Right lobe of liver (tissue), 6 donors: ENCODE measurements around the gene SLC9A8. TPM values are rescaled to one million over a fixed set of nuclear protein-coding genes. Genes with fewer than 3 reads are reported as not detected.
"Not testable (repeated sequence)": the region's sequence is repeated elsewhere in the genome, so short reads cannot be mapped to it uniquely, and the experiment has no call there.

ENCODE experiments used
- ATAC-seq, 4 donors: fragments of 200-7000 bp; cut with Tn5 transposase; one replicate each; pipeline ENCODE4 v1.9.1; 2020; ENCODE audit warnings: mild to moderate bottlenecking in 4 of 4, moderate library complexity in 4 of 4
- DNase-seq, 3 donors: peaks; one replicate each; pipeline ENCODE4 v3.0.0-alpha.2; 2020
- H3K27ac ChIP-seq, 3 donors: fragments of 200-600 bp; one replicate each; pipeline ENCODE4 v1.8.0; 2022
- H3K27me3 ChIP-seq, 2 donors: fragments of 200-600 bp; one replicate each; pipeline ENCODE4 v1.8.0; 2022
- H3K36me3 ChIP-seq, 4 donors: fragments of 200-600 bp; sonication (generic) in 1 of 4; one replicate each; pipeline versions ENCODE4 v1.5.1 to v1.8.0; 2017 to 2022; ENCODE audit warnings: control low read depth in 1 of 4
- H3K4me1 ChIP-seq, 4 donors: fragments of 200-600 bp; sonication (generic) in 1 of 4; one replicate each; pipeline versions ENCODE4 v1.5.1 to v1.8.0; 2017 to 2022; ENCODE audit warnings: control low read depth in 1 of 4
- H3K4me3 ChIP-seq, 3 donors: fragments of 200-600 bp; one replicate each; pipeline ENCODE4 v1.8.0; 2022
- H3K9me3 ChIP-seq, 4 donors: fragments of 200-600 bp; sonication (generic) in 1 of 4; one replicate each; pipeline versions ENCODE4 v1.5.1 to v1.8.0; 2017 to 2022; ENCODE audit warnings: control low read depth in 1 of 4
- POLR2A ChIP-seq: fragments of 450-650 bp; IDR thresholded peaks from one replicate; pipeline ENCODE4 v1.6.1; 2017; ENCODE audit warnings: antibody characterized with exemption, mild to moderate bottlenecking
- WGBS: methylation state at CpG from one replicate; pipeline ENCODE4 v1.1.6; 2018; ENCODE audit warnings: low coverage, low lambda C conversion rate; ENCODE audit not compliant: insufficient coverage; ENCODE audit errors: missing lambda C conversion rate; 5-methylcytosine and 5-hydroxymethylcytosine counted together
- intact Hi-C, 2 donors: fragments of 100-400 bp; cut with DNase I; formaldehyde crosslinking; loops; one replicate each; pipeline versions ENCODE4 v1.11.2 to v1.14.1; 2022
- total RNA-seq, 6 experiments: library from RNA; depleted of rRNA in 2 of 6; stranded (reverse); fragments of >200 nt in 2 of 6; fragmentation: NEBNext Ultra II Directional in 3 of 6; extraction: Animal tissue kit (Norgen Biotek cat#: 25700) in 3 of 6; gene quantifications; one replicate each; pipeline versions ENCODE4 v1.1.0 to v1.2.4, GENCODE V29; 2016 to 2023
- TF ChIP-seq, protein P1 (sequence below), 4 donors: fragments of 200-600 bp in 3 of 4; fragments of 450-650 bp in 1 of 4; IDR thresholded peaks; one replicate each; pipeline versions ENCODE4 v1.5.1 to v1.8.0; 2016 to 2022; ENCODE audit warnings: antibody characterized with exemption in 4 of 4, mild to moderate bottlenecking in 2 of 4
- donor health status: DM: no; HTN: yes; CAD: no.
- donor health status: DM: no; HTN: no; CAD: no.
- donor health status: DM: no; HTN: no; CAD: no.
- donor health status: DM: no; HTN: yes; CAD: no.
- donor health status: DM: no; HTN: yes; CAD: no.

The SLC9A8 gene
- total RNA-seq, 6 experiments from 2014 or later: 6.8 to 10.6 (median 9.6) TPM

- Histone ChIP-seq H3K27me3 (no peaks in the 10 kb centered on the region), H3K4me3 (no peak overlapping the region), H3K9me3 (no peaks in the 10 kb centered on the region), H3K4me1 (peaks cover 0 to 75% (median 39%) of the 10 kb centered on the region in 4 donors), H3K36me3 (no peaks in the 10 kb centered on the region), H3K27ac (peak overlapping the region in 1 of 3 donors; percentile 71)
- TF ChIP-seq, protein P1, sequence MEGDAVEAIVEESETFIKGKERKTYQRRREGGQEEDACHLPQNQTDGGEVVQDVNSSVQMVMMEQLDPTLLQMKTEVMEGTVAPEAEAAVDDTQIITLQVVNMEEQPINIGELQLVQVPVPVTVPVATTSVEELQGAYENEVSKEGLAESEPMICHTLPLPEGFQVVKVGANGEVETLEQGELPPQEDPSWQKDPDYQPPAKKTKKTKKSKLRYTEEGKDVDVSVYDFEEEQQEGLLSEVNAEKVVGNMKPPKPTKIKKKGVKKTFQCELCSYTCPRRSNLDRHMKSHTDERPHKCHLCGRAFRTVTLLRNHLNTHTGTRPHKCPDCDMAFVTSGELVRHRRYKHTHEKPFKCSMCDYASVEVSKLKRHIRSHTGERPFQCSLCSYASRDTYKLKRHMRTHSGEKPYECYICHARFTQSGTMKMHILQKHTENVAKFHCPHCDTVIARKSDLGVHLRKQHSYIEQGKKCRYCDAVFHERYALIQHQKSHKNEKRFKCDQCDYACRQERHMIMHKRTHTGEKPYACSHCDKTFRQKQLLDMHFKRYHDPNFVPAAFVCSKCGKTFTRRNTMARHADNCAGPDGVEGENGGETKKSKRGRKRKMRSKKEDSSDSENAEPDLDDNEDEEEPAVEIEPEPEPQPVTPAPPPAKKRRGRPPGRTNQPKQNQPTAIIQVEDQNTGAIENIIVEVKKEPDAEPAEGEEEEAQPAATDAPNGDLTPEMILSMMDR (IDR thresholded peaks at IDR 0.05): no peak
- TF ChIP-seq POLR2A: no peak
- 100% methylated on average over 1 of the region's 1 CpG for WGBS
- intact Hi-C loops: no loop called here
- ATAC-seq: no peak
- DNase-seq: no peak
These were observed 42.0 kb upstream of the SLC9A8 start for GRCh38 chr20:49770634-49771033.

GRCh38 chr20:49774213-49774612 lies 38.4 kb upstream of the SLC9A8 start:
- 83% methylated on average over 3 of the region's 8 CpGs for WGBS
- H3K9me3 ChIP-seq, H3K27ac ChIP-seq, H3K36me3 ChIP-seq, H3K4me3 ChIP-seq, DNase-seq, H3K27me3 ChIP-seq, ATAC-seq, intact Hi-C loops: not testable (repeated sequence)
- peaks cover 0 to 57% (median 31%) of the 10 kb centered on the region in 4 donors for H3K4me1 ChIP-seq

- Histone ChIP-seq H3K4me3 (no peak overlapping the region), H3K27ac (peak overlapping the region; percentile 31 to 74 (median 34)), H3K9me3 (no peaks in the 10 kb centered on the region), H3K36me3 (no peaks in the 10 kb centered on the region), H3K4me1 (peaks cover 0 to 47% (median 24%) of the 10 kb centered on the region in 4 donors), H3K27me3 (no peaks in the 10 kb centered on the region)
- DNase-seq (peak in 1 of 3 donors; percentile 47), ATAC-seq (peak; percentile 34 to 61 (median 54))
- peak; percentile 20 for TF ChIP-seq POLR2A
- TF ChIP-seq, protein P1 (IDR thresholded peaks at IDR 0.05): no peak
- intact Hi-C loops: no loop called here
- WGBS: 62% methylated on average over 5 of the region's 5 CpGs
These were observed 37.4 kb upstream of the SLC9A8 start for GRCh38 chr20:49775229-49775693.

GRCh38 chr20:49779972-49780371 lies 32.7 kb upstream of the SLC9A8 start:
- no peaks in the 10 kb centered on the region for H3K36me3 ChIP-seq
- no peak for TF ChIP-seq POLR2A
- TF ChIP-seq, protein P1 (IDR thresholded peaks at IDR 0.05): no peak
- no peaks in the 10 kb centered on the region for H3K9me3 ChIP-seq
- no CpG with 5 or more reads among the region's 1 CpG for WGBS
- no peaks in the 10 kb centered on the region for H3K27me3 ChIP-seq
- no peak overlapping the region for H3K27ac ChIP-seq
- DNase-seq (no peak), ATAC-seq (no peak)
- intact Hi-C loops: no loop called here
- H3K4me1 ChIP-seq: peaks cover 0 to 20% (median 12%) of the 10 kb centered on the region in 4 donors
- no peak overlapping the region for H3K4me3 ChIP-seq

DNA sequence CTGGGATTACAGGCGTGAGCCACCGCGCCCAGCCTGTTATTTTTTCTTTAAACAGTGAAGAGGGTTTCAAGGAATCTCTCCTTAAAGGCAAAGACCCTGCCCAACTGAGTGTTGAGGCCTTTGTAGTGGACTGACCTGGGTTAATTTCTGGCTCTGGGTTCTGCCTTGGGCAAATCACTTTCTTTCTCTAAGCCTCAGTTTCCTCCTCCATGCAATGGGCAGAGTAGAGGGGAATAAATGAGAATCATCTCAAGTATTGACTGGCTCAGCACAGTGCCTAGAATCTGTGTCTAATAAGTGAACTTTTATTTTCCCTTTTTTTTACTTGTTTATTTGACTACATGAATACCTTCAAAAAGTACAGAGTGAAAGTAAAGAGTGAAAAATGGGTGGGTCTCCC lies 31.0 kb upstream of the SLC9A8 start:
- intact Hi-C loops: no loop called here
- Histone ChIP-seq H3K27me3 (no peaks in the 10 kb centered on the region), H3K4me3 (no peak overlapping the region), H3K9me3 (no peaks in the 10 kb centered on the region), H3K27ac (no peak overlapping the region), H3K4me1 (peaks cover 0 to 3% (median under 1%) of the 10 kb centered on the region in 4 donors), H3K36me3 (no peaks in the 10 kb centered on the region)
- DNase-seq (no peak), ATAC-seq (no peak)
- WGBS: 60% methylated on average over 1 of the region's 3 CpGs
- TF ChIP-seq POLR2A: no peak
- TF ChIP-seq, protein P1 (IDR thresholded peaks at IDR 0.05): no peak

DNA sequence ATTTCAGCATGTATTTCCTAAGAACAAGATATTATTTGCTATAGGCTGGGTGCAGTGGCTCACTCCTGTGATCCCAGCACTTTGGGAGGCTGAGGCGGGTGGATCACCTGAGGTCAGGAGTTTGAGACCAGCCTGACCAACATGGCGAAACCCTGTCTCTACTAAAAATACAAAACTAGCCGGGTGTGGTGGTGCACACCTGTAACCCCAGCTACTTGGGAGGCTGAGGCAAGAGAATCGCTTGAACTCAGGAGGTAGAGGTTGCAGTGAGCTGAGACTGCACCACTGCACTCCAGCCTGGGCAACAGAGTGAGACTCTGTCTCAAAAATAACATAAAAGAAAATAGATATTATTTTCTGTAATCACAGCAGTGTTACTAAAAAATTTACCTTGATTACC lies 30.2 kb upstream of the SLC9A8 start:
- DNase-seq, H3K4me1 ChIP-seq, H3K4me3 ChIP-seq, ATAC-seq, H3K9me3 ChIP-seq, intact Hi-C loops, H3K27ac ChIP-seq, H3K36me3 ChIP-seq, H3K27me3 ChIP-seq: not testable (repeated sequence)
- WGBS: 92% methylated on average over 4 of the region's 4 CpGs

DNA sequence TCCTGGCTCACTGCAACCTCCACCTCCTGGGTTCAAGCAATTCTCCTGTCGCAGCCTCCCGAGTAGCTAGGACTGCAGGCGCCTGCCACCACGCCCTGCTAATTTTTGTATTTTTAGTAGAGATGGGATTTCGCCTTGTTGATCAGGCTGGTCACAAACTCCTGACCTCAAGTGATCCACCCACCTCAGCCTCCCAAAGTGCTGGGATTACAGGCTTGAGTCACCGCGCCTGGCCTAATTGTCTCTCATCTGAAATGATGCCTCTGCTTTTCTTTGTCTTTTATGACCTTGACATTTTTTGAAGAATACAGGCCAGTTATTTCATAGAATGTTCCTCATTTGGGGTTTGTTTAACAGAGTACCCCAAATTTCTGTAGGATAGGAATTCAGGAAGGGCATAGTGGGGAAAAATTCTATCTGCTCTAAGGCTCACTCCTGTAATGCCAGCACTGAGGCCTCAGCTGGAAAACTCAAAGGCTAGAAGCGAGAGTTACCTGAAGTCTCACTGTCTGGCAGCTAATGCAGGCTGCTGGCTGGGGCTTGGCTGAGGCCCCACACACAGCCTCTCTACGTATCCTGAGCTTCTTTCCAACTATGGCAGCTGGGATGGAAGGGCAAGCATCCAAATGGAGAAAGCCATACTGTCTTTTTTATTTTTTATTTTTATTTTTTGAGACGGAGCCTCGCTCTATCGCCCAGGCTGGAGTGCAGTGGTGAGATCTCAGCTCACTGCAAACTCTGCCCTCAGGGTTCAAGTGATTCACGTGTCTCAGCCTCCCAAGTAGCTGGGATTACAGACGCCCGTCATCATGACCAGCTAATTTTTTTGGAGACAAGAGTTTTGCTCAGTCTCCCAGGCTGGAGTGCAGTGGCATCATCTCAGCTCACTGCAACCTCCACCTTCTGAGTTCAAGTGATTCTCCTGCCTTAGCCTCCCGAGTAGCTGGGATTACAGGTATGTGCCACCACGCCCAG lies 29.3 kb upstream of the SLC9A8 start:
- H3K36me3 ChIP-seq, H3K4me3 ChIP-seq, DNase-seq, intact Hi-C loops, H3K4me1 ChIP-seq, H3K9me3 ChIP-seq, H3K27ac ChIP-seq, ATAC-seq, H3K27me3 ChIP-seq: not testable (repeated sequence)
- WGBS: 91% methylated on average over 14 of the region's 17 CpGs
